Activated CD8-positive, alpha-beta T cell treated with anti-CD3 and anti-CD28 coated beads for 36 hours (primary cell): ENCODE measurements around the gene CNTNAP2. TPM values are rescaled to one million over a fixed set of nuclear protein-coding genes. Genes with fewer than 3 reads are reported as not detected.
"Not testable (repeated sequence)": the region's sequence is repeated elsewhere in the genome, so short reads cannot be mapped to it uniquely, and the experiment has no call there.

ENCODE experiments used
- ATAC-seq: fragments of 200-7000 bp; cut with Tn5 transposase; one replicate; pipeline ENCODE4 v1.10.0; 2021; ENCODE audit warnings: mild to moderate bottlenecking, moderate library complexity
- CTCF ChIA-PET: fragments of 350-600 bp; sonication (Branson Sonifier 250); formaldehyde crosslinking; loops from one replicate; lab custom pipeline; 2021; ENCODE audit warnings: antibody characterized with exemption; lab: Charles Lee
- POLR2A ChIA-PET: fragments of 350-600 bp; sonication (Branson Sonifier 250); formaldehyde crosslinking; loops from one replicate; lab custom pipeline; 2021; ENCODE audit warnings: antibody characterized with exemption; lab: Charles Lee
- DNase-seq: peaks from one replicate; pipeline ENCODE4 v3.0.0-alpha.2; 2020
- H3K27ac Mint-ChIP-seq: one replicate; pipeline ENCODE4 v1.8.0; 2021; ENCODE audit warnings: mild to moderate bottlenecking, mixed read lengths
- H3K27me3 Mint-ChIP-seq: one replicate; pipeline ENCODE4 v1.8.0; 2021; ENCODE audit warnings: mixed read lengths
- H3K36me3 Mint-ChIP-seq: one replicate; pipeline ENCODE4 v1.8.0; 2021; ENCODE audit warnings: low read depth, mixed read lengths
- H3K4me1 Mint-ChIP-seq: one replicate; pipeline ENCODE4 v1.8.0; 2021; ENCODE audit warnings: low read depth, mixed read lengths
- H3K4me3 Mint-ChIP-seq: one replicate; pipeline ENCODE4 v1.8.0; 2021; ENCODE audit warnings: mild to moderate bottlenecking, moderate library complexity, mixed read lengths
- H3K9me3 Mint-ChIP-seq: one replicate; pipeline ENCODE4 v1.8.0; 2021; ENCODE audit warnings: mixed read lengths
- CTCF ChIP-seq: fragments of 200-600 bp; IDR thresholded peaks from one replicate; pipeline ENCODE4 v1.8.0; 2022; ENCODE audit warnings: antibody characterized with exemption, mild to moderate bottlenecking
- intact Hi-C: fragments of 100-400 bp; cut with micrococcal nuclease; formaldehyde crosslinking; loops from one replicate; pipeline ENCODE4 v1.10.0; 2022
- total RNA-seq, 2 experiments: library from RNA; stranded (reverse); gene quantifications; one replicate each; pipeline ENCODE4 v1.2.3, GENCODE V29; 2021

Gene CNTNAP2
- total RNA-seq, 2 experiments from 2014 or later, result not detected

- ChIA-PET POLR2A (no interaction called here), CTCF (no interaction called here)
- DNase-seq (no peak), ATAC-seq (no peak)
- Mint-ChIP-seq H3K27me3 (no peaks in the 10 kb centered on the region), H3K4me1 (no peaks in the 10 kb centered on the region), H3K36me3 (no peaks in the 10 kb centered on the region), H3K4me3 (no peak overlapping the region), H3K9me3 (no peaks in the 10 kb centered on the region), H3K27ac (no peak overlapping the region)
- TF ChIP-seq CTCF, result no peak
- intact Hi-C loops, result no loop called here
Observed at GRCh38 chr7:148060724-148061123, 1944.1 kb downstream of the CNTNAP2 start.

GRCh38 chr7:148078111-148078510, 1961.5 kb downstream of the CNTNAP2 start:
- H3K9me3 Mint-ChIP-seq, H3K27me3 Mint-ChIP-seq, intact Hi-C loops, ATAC-seq, CTCF ChIA-PET, H3K27ac Mint-ChIP-seq, H3K4me1 Mint-ChIP-seq, DNase-seq, H3K36me3 Mint-ChIP-seq, H3K4me3 Mint-ChIP-seq, POLR2A ChIA-PET: not testable (repeated sequence)

GRCh38 chr7:148079206-148080080, 1962.8 kb downstream of the CNTNAP2 start:
- Mint-ChIP-seq H3K36me3 (no peaks in the 10 kb centered on the region), H3K9me3 (no peaks in the 10 kb centered on the region), H3K27me3 (no peaks in the 10 kb centered on the region), H3K4me1 (no peaks in the 10 kb centered on the region), H3K27ac (no peak overlapping the region), H3K4me3 (no peak overlapping the region)
- TF ChIP-seq CTCF, result no peak
- intact Hi-C loops, result no loop called here
- DNase-seq, result no peak
- no peak for ATAC-seq
- ChIA-PET CTCF (no interaction called here), POLR2A (interaction anchor here (0.6 kb wide), 1 partner anchor 107 kb away, joined by 3 read pairs; no protein-coding TSS in a partner anchor)

- TF ChIP-seq CTCF, result no peak
- ATAC-seq (no peak), DNase-seq (no peak)
- intact Hi-C loops, result no loop called here
- CTCF ChIA-PET, result no interaction called here
- Mint-ChIP-seq H3K4me3 (no peak overlapping the region), H3K27me3 (peaks cover 5% of the 10 kb centered on the region), H3K36me3 (no peaks in the 10 kb centered on the region), H3K9me3 (no peaks in the 10 kb centered on the region), H3K27ac (no peak overlapping the region), H3K4me1 (no peaks in the 10 kb centered on the region)
- POLR2A ChIA-PET, result no interaction called here
Observed at GRCh38 chr7:148083448-148083847, 1966.8 kb downstream of the CNTNAP2 start.

- no peak overlapping the region for H3K27ac Mint-ChIP-seq
- H3K4me3 Mint-ChIP-seq, result no peak overlapping the region
- peaks cover 5% of the 10 kb centered on the region for H3K27me3 Mint-ChIP-seq
- no peaks in the 10 kb centered on the region for H3K9me3 Mint-ChIP-seq
- no peaks in the 10 kb centered on the region for H3K36me3 Mint-ChIP-seq
- no peaks in the 10 kb centered on the region for H3K4me1 Mint-ChIP-seq
- peak; percentile 49 for DNase-seq
- intact Hi-C loops, result no loop called here
- CTCF ChIA-PET, result no interaction called here
- no peak for TF ChIP-seq CTCF
- POLR2A ChIA-PET, result no interaction called here
- ATAC-seq, result no peak
Observed at GRCh38 chr7:148084138-148084537, 1967.5 kb downstream of the CNTNAP2 start.
